Measurements from ENCODE around the gene WDR1.

DNA sequence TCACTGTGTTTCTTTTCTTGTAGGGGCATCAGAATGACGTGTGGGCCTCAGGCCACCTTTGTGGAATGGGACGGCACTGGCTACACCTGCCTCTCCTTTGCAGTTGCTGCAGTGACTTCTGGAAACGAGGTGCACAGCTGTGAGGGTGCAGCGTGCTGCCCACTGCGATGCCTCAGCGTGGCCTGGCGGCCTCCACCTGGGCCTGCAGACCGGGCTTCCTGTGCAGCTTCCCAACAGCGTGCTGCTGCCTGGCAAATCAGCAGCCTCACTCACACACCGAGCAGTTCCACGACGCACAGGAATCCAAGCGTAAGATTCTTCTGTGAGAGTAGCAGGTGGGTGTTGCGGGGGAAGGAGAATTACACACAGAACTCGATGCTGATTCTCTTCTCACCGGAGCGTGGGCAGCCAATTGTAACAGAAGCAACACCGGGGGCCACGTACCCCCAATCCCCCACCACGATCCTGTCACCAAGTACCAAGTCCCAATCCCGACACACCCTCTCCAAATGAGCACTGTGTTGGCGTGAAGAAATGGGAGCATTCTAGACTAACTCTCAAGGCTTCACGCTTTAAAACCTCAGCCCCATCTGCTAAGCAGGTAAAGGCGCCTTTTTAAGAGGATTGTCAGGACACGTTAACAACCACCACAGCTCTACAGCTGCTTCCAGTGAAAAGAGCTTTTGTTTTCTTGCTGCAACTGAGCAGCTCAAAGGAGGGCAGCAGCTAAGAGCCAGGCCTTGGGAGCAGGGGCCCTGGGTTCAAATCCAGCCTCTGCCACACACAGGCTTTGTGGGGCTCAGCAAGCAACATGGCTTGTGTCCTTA lies 16.9 kb downstream of the WDR1 start:
- TF ChIP-seq EZH2phosphoT487 (IDR thresholded peaks at IDR 0.05; ENCODE audit: borderline replicate concordance, low read length), result no peak
- TF ChIP-seq, protein P1, sequence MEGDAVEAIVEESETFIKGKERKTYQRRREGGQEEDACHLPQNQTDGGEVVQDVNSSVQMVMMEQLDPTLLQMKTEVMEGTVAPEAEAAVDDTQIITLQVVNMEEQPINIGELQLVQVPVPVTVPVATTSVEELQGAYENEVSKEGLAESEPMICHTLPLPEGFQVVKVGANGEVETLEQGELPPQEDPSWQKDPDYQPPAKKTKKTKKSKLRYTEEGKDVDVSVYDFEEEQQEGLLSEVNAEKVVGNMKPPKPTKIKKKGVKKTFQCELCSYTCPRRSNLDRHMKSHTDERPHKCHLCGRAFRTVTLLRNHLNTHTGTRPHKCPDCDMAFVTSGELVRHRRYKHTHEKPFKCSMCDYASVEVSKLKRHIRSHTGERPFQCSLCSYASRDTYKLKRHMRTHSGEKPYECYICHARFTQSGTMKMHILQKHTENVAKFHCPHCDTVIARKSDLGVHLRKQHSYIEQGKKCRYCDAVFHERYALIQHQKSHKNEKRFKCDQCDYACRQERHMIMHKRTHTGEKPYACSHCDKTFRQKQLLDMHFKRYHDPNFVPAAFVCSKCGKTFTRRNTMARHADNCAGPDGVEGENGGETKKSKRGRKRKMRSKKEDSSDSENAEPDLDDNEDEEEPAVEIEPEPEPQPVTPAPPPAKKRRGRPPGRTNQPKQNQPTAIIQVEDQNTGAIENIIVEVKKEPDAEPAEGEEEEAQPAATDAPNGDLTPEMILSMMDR (IDR thresholded peaks at IDR 0.05; ENCODE audit: low read depth, low read length, poor library complexity, severe bottlenecking), result no peak

Measured in DOHH2 (cell line).